Measurements from ENCODE around the gene ARHGEF2.

DNA sequence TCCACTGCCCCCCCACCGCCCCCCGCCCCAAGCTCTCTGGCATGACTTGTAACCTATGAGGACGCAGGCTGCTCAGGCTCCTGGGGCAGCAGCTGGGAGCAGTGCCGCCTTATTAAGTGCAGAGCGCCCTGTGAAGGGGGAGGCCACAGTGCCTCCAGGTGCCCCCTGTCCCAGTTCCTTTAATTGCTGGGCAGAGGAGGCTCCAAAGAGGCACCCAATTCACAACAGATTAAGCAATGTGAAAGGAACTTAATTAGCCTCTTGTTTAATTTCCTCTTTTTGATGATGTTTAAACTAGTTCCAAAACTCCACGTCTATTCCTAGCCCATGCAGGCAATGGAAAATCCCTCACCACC, 33.9 kb downstream of the ARHGEF2 start:
- TF ChIP-seq, protein P1, sequence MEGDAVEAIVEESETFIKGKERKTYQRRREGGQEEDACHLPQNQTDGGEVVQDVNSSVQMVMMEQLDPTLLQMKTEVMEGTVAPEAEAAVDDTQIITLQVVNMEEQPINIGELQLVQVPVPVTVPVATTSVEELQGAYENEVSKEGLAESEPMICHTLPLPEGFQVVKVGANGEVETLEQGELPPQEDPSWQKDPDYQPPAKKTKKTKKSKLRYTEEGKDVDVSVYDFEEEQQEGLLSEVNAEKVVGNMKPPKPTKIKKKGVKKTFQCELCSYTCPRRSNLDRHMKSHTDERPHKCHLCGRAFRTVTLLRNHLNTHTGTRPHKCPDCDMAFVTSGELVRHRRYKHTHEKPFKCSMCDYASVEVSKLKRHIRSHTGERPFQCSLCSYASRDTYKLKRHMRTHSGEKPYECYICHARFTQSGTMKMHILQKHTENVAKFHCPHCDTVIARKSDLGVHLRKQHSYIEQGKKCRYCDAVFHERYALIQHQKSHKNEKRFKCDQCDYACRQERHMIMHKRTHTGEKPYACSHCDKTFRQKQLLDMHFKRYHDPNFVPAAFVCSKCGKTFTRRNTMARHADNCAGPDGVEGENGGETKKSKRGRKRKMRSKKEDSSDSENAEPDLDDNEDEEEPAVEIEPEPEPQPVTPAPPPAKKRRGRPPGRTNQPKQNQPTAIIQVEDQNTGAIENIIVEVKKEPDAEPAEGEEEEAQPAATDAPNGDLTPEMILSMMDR (IDR thresholded peaks at IDR 0.05; ENCODE audit: insufficient read depth, low read length), result no peak
- no peak for TF ChIP-seq REST (IDR thresholded peaks at IDR 0.05; ENCODE audit: insufficient replicate concordance, low read depth)
- TF ChIP-seq POLR2AphosphoS5 (IDR thresholded peaks at IDR 0.05; ENCODE audit: low read depth), result no peak; the same call in 1 of the 2 replicates
